Mononuclear cell (primary cell): Measurements from ENCODE around the gene UCHL3. TPM values are rescaled to one million over a fixed set of nuclear protein-coding genes. Genes with fewer than 3 reads are reported as not detected.
"Not testable (repeated sequence)": the region's sequence is repeated elsewhere in the genome, so short reads cannot be mapped to it uniquely, and the experiment has no call there.

Source experiments
- H3K27me3 ChIP-seq: 2 replicates; pipeline ENCODE4 v1.6.0; 2011; ENCODE audit warnings: low read length, control low read depth; ENCODE audit not compliant: insufficient read depth
- H3K4me1 ChIP-seq: 2 replicates; pipeline ENCODE4 v1.5.1; 2011; ENCODE audit warnings: mild to moderate bottlenecking, low read length, control low read depth; ENCODE audit not compliant: insufficient read depth
- H3K4me3 ChIP-seq: 2 replicates; pipeline ENCODE4 v1.5.1; 2011; ENCODE audit warnings: mild to moderate bottlenecking, low read length, moderate library complexity
- H3K9me3 ChIP-seq: 2 replicates; pipeline ENCODE4 v1.5.1; 2011; ENCODE audit warnings: low read depth, mild to moderate bottlenecking, control low read depth, low read length
- total RNA-seq: library from RNA; depleted of rRNA; stranded (reverse); fragments of >200 nt; gene quantifications from one replicate; pipeline ENCODE4 v1.2.3, GENCODE V29; 2012

Gene UCHL3
- total RNA-seq, 1 donor: 28.5 TPM

GRCh38 chr13:75537401-75538365 lies 11.9 kb upstream of the UCHL3 start, which contains the start of gene COMMD6:
Gene COMMD6, minus strand, starts transcription at chr13:75537841. Its CDS starts 36 bp downstream, at chr13:75537805.
- no peaks in the 10 kb centered on the region for H3K9me3 ChIP-seq
- peak within 1 kb of the TSS; percentile 66 for H3K4me3 ChIP-seq
- H3K4me1 ChIP-seq: peaks cover 34% of the 10 kb centered on the region
- H3K27me3 ChIP-seq: no peaks in the 10 kb centered on the region

GRCh38 chr13:75541287-75541686 lies 8.3 kb upstream of the UCHL3 start:
- H3K9me3 ChIP-seq: no peaks in the 10 kb centered on the region
- peaks cover 19% of the 10 kb centered on the region for H3K4me1 ChIP-seq
- H3K27me3 ChIP-seq: no peaks in the 10 kb centered on the region
- H3K4me3 ChIP-seq: no peak overlapping the region

GRCh38 chr13:75541961-75542360 lies 7.6 kb upstream of the UCHL3 start:
- Histone ChIP-seq H3K4me1 (peaks cover 12% of the 10 kb centered on the region), H3K4me3 (no peak overlapping the region), H3K9me3 (no peaks in the 10 kb centered on the region), H3K27me3 (no peaks in the 10 kb centered on the region)

- Histone ChIP-seq H3K4me1 (peaks cover 10% of the 10 kb centered on the region), H3K4me3 (no peak overlapping the region), H3K27me3 (no peaks in the 10 kb centered on the region), H3K9me3 (no peaks in the 10 kb centered on the region)
Observed at GRCh38 chr13:75544681-75545330, 4.8 kb upstream of the UCHL3 start.

GRCh38 chr13:75545386-75545785 lies 4.2 kb upstream of the UCHL3 start:
- not testable (repeated sequence) for H3K9me3 ChIP-seq, H3K27me3 ChIP-seq, H3K4me3 ChIP-seq
- H3K4me1 ChIP-seq: peaks cover 14% of the 10 kb centered on the region

- Histone ChIP-seq H3K9me3 (no peaks in the 10 kb centered on the region), H3K4me1 (peaks cover 19% of the 10 kb centered on the region), H3K27me3 (no peaks in the 10 kb centered on the region), H3K4me3 (no peak overlapping the region)
Observed at GRCh38 chr13:75547917-75548316, 1.7 kb upstream of the UCHL3 start.

- H3K27me3 ChIP-seq: no peaks in the 10 kb centered on the region
- H3K4me1 ChIP-seq: peaks cover 28% of the 10 kb centered on the region
- peak overlapping the region; percentile 93 for H3K4me3 ChIP-seq
- H3K9me3 ChIP-seq: no peaks in the 10 kb centered on the region
Observed at GRCh38 chr13:75550159-75550567, 572 bp downstream of the UCHL3 start.

- H3K4me3 ChIP-seq: no peak overlapping the region
- H3K27me3 ChIP-seq: no peaks in the 10 kb centered on the region
- H3K9me3 ChIP-seq: no peaks in the 10 kb centered on the region
- H3K4me1 ChIP-seq: peaks cover 27% of the 10 kb centered on the region
Observed at GRCh38 chr13:75554464-75554863, 4.9 kb downstream of the UCHL3 start.

GRCh38 chr13:75554981-75555380 lies 5.4 kb downstream of the UCHL3 start:
- Histone ChIP-seq H3K27me3 (no peaks in the 10 kb centered on the region), H3K4me3 (no peak overlapping the region), H3K4me1 (peaks cover 27% of the 10 kb centered on the region), H3K9me3 (no peaks in the 10 kb centered on the region)

- no peak overlapping the region for H3K4me3 ChIP-seq
- peaks cover 18% of the 10 kb centered on the region for H3K4me1 ChIP-seq
- no peaks in the 10 kb centered on the region for H3K27me3 ChIP-seq
- no peaks in the 10 kb centered on the region for H3K9me3 ChIP-seq
Observed at GRCh38 chr13:75555836-75556235, 6.2 kb downstream of the UCHL3 start.

- no peaks in the 10 kb centered on the region for H3K9me3 ChIP-seq
- H3K4me1 ChIP-seq: peaks cover 14% of the 10 kb centered on the region
- H3K4me3 ChIP-seq: no peak overlapping the region
- H3K27me3 ChIP-seq: no peaks in the 10 kb centered on the region
Observed at GRCh38 chr13:75556961-75557360, 7.4 kb downstream of the UCHL3 start.

GRCh38 chr13:75558145-75558840 lies 8.7 kb downstream of the UCHL3 start:
- Histone ChIP-seq H3K27me3 (no peaks in the 10 kb centered on the region), H3K4me1 (peaks cover 14% of the 10 kb centered on the region), H3K4me3 (no peak overlapping the region), H3K9me3 (no peaks in the 10 kb centered on the region)

- no peak overlapping the region for H3K4me3 ChIP-seq
- H3K27me3 ChIP-seq: no peaks in the 10 kb centered on the region
- H3K4me1 ChIP-seq: no peaks in the 10 kb centered on the region
- no peaks in the 10 kb centered on the region for H3K9me3 ChIP-seq
Observed at GRCh38 chr13:75566658-75567057, 17.1 kb downstream of the UCHL3 start.

- Histone ChIP-seq H3K9me3 (no peaks in the 10 kb centered on the region), H3K27me3 (no peaks in the 10 kb centered on the region), H3K4me3 (no peak overlapping the region), H3K4me1 (no peaks in the 10 kb centered on the region)
Observed at GRCh38 chr13:75569576-75569975, 20.0 kb downstream of the UCHL3 start.

- H3K9me3 ChIP-seq: peaks cover 5% of the 10 kb centered on the region
- no peaks in the 10 kb centered on the region for H3K4me1 ChIP-seq
- H3K27me3 ChIP-seq: no peaks in the 10 kb centered on the region
- no peak overlapping the region for H3K4me3 ChIP-seq
Observed at GRCh38 chr13:75579529-75579928, 29.9 kb downstream of the UCHL3 start.
